T-helper 2 cell treated with Interferon-gamma antibody and Interleukin-4, amounts not matched to agents 100 ng/mL and 5 ng/mL, for 36 hours (primary cell): ENCODE measurements around the gene MS4A18. TPM values are rescaled to one million over a fixed set of nuclear protein-coding genes. Genes with fewer than 3 reads are reported as not detected.

Experiments used
- intact Hi-C: fragments of 100-400 bp; cut with micrococcal nuclease; formaldehyde crosslinking; loops from one replicate; pipeline ENCODE4 v1.15.1; 2023
- total RNA-seq: library from RNA; stranded (reverse); gene quantifications from 2 replicates; pipeline ENCODE4 v1.2.3, GENCODE V29; 2022

Gene MS4A18
- total RNA-seq, 1 donor from 2014 or later: not detected

- intact Hi-C loops: no loop called here
These were observed 42.0 kb downstream of the MS4A18 start for GRCh38 chr11:60766547-60766946.

DNA sequence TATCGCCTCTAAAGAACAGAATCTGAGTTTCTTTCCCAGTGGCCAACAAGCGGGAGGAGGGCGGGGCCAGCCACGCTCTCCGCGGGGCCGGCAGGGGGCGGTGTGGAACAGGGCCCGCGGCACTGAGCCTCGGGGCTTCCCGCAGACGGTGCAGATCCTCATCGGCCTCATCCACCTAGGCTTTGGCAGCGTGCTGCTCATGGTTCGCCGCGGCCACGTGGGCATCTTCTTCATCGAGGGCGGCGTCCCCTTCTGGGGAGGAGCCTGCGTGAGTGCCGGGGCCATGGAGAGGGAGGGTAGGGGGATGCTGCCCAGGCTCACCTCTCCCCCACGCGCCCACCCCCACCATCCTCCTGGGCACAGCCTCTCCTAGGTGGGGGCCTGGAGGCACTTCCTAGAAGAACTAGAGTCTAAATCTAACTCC lies 42.9 kb downstream of the MS4A18 start:
- intact Hi-C loops: no loop called here

DNA sequence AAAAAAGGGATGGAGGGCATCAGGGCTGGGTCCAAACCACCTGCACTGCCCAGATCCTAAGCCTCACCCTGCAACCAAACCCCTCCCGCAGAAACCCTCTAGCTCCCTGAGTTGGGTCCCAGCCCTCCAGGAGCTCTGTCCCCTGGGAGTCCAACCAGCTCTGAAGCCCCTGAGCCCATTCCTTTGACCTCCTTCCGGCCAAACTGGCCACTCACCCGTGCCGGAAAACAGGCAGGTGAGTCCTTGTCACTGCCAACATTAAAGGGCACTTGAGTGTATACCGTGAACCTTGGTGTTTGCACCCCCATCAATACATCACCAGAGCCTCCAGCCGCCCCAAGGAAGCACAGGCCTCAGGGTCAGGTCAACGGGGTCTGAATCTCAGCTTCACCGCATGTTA lies 43.7 kb downstream of the MS4A18 start:
- intact Hi-C loops: no loop called here

GRCh38 chr11:60769273-60769672 lies 44.8 kb downstream of the MS4A18 start:
- intact Hi-C loops: no loop called here

DNA sequence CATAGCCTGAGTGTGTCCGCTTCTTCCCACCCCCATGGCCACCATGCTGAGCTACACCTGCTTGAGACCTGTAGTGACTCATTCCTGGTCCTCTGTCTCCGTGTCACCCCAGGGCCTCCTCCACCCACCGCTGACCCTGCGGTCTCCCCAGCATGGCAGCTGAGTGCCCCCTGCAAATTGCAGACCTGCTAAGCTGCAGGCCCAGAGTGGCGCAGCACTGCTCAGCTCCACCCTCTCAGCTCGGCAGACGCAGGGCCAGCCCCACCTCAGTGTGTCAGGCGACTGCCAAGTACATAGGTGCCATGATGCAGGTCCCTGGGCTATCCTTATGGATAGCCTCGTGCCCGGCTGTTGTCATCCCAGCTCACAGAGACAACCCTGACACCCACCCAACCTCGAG lies 45.3 kb downstream of the MS4A18 start:
- intact Hi-C loops: loop anchor here (10.0 kb wide), 1 partner anchor 355 kb away; no protein-coding TSS in a partner anchor

DNA sequence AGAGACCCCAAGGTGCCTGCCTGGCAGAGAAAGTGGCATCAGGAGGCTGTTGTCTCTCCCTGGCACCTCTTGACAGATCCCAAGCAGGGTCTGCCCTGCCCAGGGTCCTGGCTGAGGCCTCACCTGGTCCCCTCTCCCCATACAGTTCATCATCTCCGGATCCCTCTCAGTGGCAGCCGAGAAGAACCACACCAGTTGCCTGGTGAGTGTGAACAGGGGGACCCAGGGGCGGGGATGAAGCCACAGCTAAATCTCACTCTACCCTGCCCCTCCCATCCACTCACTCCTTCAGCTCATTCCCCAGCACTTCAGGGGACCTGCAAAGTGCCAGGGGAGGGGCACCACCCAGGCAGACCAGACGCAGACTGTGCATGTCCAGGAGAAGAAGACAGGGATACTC lies 46.6 kb downstream of the MS4A18 start:
- intact Hi-C loops: loop anchor here (10.0 kb wide), 1 partner anchor 354 kb away; no protein-coding TSS in a partner anchor

GRCh38 chr11:60771879-60772525 lies 47.5 kb downstream of the MS4A18 start:
- intact Hi-C loops: loop anchor here (10.0 kb wide), 1 partner anchor 353 kb away; no protein-coding TSS in a partner anchor

GRCh38 chr11:60772666-60773065 lies 48.1 kb downstream of the MS4A18 start:
- intact Hi-C loops: loop anchor here (10.0 kb wide), 1 partner anchor 352 kb away; no protein-coding TSS in a partner anchor

DNA sequence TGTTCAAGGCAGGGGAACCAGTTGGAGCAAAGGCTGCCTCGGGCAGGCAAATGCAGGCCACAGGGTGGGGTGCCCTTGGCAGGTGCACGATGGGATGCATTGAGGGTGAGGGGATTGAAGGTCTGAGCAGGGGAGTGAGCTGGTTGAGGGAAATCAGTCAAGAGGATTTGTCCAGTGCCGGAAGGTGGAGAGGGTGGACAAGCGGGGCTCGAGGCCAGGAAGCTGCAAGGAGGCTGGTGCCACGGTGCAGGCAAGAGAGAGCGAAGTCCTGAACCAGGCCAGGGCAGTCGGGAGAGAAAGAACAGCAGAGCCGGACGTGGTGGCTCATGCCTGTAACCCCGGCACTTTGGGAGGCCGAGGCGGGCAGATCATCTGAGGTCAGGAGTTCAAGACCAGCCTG lies 50.2 kb downstream of the MS4A18 start:
- intact Hi-C loops: loop anchor here (1.0 to 10.0 kb wide), 4 partner anchors 56 to 350 kb away; no protein-coding TSS in a partner anchor

- intact Hi-C loops: loop anchor here (1.0 to 10.0 kb wide), 4 partner anchors 55 to 349 kb away; no protein-coding TSS in a partner anchor
These were observed 51.0 kb downstream of the MS4A18 start for GRCh38 chr11:60775420-60775961.

- intact Hi-C loops: loop anchor here (10.0 kb wide), 1 partner anchor 349 kb away; no protein-coding TSS in a partner anchor
These were observed 51.6 kb downstream of the MS4A18 start for GRCh38 chr11:60776167-60776566.

DNA sequence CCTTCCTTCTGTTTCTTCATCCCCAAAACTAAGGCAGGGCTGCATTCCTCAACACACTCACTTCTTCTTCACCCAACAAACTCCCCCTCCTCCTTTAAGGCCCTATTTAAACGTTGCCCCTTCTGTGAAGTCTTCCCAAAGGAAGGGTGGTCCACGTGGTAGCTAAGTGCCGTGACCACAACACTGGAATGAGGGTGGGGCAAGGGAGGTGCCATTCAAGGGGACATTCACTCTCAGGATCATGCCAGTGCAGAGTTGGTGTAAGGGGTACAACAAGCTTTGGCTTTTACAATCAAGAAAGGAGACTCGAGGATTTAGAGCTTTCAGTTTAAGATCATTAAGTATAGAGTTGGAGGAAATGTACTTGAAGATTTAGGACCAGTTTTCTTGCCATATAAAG lies 52.6 kb downstream of the MS4A18 start:
- intact Hi-C loops: loop anchor here (10.0 kb wide), 1 partner anchor 348 kb away; no protein-coding TSS in a partner anchor

DNA sequence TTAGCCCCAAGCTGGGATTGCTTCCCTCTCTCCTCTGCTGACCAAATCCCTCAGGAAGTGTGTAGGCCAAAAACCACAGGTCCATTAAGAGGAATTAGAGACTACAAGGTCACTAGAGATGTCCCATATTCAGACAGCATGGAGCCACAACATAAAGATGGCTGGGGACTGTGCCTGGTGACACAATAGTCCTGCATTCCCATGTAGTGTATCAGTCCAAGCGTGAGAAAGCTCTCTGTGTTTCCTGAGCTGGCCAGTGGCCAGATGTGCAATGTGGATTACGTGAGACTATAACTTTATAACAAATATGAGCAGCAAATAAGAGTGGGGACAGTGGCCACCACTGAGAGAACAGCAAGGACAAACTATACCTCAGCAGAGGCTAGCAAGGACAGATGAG lies 53.1 kb downstream of the MS4A18 start:
- intact Hi-C loops: loop anchor here (10.0 kb wide), 1 partner anchor 347 kb away; no protein-coding TSS in a partner anchor

- intact Hi-C loops: no loop called here
These were observed 55.5 kb downstream of the MS4A18 start for GRCh38 chr11:60780065-60780464.

DNA sequence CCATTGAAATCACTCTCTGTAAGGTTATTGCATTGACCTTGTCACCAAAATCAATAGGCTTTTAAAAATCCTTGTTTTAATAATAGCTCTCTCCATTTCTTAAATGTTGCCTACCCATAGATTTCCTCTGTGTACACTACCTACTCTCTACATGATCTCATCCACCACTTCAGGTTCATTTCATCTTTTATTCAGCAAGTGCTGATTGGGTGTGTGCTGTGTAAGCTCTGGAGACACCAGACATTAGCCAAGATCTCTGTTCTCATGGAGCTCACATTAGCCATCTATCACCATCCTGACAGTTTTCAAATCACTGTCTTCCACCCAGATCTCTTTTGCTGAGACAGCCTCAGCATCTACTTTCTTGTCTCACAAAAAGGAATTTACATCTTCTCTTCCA lies 56.3 kb downstream of the MS4A18 start:
- intact Hi-C loops: no loop called here

DNA sequence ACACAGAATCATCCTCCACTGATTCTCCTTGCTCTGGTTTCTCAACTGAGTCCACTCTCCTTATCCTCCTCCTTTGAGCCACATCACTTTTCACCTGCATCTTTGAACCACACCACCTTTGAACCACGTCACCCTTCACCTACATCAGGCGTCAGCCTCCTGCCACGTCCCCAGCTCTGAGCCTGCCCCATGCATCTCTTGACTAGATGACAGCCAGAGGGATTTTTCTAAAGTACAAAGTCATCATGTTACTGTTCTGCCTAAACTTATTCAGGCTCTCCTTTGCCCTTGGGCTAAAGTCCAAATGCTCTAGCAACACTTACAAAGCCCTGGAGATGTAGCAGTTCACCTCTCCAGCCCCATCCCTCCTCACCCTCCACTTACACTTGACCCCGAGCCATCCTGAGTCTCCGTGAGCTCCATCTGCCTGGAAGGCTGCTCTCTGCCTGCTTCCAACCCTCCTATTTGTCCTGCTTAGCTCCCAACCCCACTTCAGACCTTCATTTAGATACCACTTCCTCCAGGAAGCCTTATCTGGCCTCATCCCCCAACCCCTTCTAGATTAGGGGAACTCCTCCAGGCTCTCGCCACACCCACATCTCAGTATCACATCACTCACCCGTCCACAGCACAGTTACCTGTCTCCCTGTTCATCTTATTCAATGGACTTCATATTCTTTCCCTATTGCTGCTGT lies 56.9 kb downstream of the MS4A18 start:
- intact Hi-C loops: no loop called here

- intact Hi-C loops: no loop called here
These were observed 57.4 kb downstream of the MS4A18 start for GRCh38 chr11:60781981-60782316.

- intact Hi-C loops: no loop called here
These were observed 58.0 kb downstream of the MS4A18 start for GRCh38 chr11:60782393-60783140.

- intact Hi-C loops: no loop called here
These were observed 58.6 kb downstream of the MS4A18 start for GRCh38 chr11:60783141-60783484.

GRCh38 chr11:60783911-60784310 lies 59.4 kb downstream of the MS4A18 start:
- intact Hi-C loops: no loop called here

DNA sequence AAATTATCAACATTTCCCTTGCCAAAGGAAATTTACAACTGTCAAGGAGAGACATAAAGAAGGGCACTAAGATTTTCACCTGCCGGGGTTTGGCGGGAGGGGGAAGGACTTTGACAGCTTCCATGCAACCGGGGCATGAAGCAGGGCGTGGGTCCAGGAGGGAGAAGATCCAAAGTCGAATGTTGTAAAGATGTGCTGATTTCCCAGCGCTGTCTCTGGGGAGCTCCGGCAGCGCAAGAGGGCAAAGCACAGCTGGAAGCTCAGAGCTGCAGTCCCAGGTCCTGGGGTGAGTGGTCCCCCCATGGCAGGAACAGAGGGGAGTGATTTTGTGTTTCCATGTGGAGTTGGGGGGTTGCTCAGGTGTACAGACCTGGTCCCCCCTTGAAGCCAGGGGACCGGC lies 60.6 kb downstream of the MS4A18 start, which contains the start of gene MS4A10:
TSS of gene MS4A10 (plus strand) at position 198 of the 400 bp plus-strand sequence. CDS start 5,003 bp downstream, outside the sequence.
- intact Hi-C loops: no loop called here
